Measurements from ENCODE around the gene KCNC3. TPM values are rescaled to one million over a fixed set of nuclear protein-coding genes. Genes with fewer than 3 reads are reported as not detected.

The KCNC3 gene
- total RNA-seq, 2 donors from 2014 or later, result 5.1 to 24.1 TPM

DNA sequence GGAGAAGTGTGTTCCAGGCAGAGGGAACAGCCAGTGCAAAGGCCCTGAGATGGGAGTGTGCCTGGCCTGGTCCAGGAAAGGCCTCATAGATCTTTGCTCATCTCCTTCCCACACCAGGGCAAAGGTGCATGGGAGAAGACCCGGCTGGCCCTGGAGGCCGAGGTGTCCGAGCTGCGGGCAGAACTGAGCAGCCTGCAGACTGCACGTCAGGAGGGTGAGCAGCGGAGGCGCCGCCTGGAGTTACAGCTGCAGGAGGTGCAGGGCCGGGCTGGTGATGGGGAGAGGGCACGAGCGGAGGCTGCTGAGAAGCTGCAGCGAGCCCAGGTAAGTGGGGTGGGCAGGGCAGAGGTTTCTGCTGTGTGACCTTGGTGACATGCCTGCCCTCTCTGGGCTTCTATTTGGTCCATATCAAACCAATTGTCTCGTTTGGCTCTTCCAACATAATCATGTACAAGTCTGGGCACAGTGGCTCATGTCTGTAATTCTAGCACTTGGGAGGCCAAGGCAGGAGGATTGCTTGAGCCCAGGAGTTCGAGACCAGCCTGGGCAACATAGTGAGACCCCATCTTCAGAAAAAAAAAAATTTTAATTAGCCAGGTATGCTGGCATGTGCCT, 51.1 kb downstream of the KCNC3 start:
- no peak for DNase-seq (ENCODE audit: low spot score in 2 of 2)
- no peak for ATAC-seq
- Mint-ChIP-seq H3K27ac (no peak overlapping the region), H3K9me3 (no peaks in the 10 kb centered on the region), H3K36me3 (no peaks in the 10 kb centered on the region)

GRCh38 chr19:50276370-50277063, 52.7 kb downstream of the KCNC3 start:
- DNase-seq (ENCODE audit: low spot score in 2 of 2) (no peak), ATAC-seq (no peak)
- Mint-ChIP-seq H3K27ac (no peak overlapping the region), H3K9me3 (no peaks in the 10 kb centered on the region), H3K36me3 (no peaks in the 10 kb centered on the region)

DNA sequence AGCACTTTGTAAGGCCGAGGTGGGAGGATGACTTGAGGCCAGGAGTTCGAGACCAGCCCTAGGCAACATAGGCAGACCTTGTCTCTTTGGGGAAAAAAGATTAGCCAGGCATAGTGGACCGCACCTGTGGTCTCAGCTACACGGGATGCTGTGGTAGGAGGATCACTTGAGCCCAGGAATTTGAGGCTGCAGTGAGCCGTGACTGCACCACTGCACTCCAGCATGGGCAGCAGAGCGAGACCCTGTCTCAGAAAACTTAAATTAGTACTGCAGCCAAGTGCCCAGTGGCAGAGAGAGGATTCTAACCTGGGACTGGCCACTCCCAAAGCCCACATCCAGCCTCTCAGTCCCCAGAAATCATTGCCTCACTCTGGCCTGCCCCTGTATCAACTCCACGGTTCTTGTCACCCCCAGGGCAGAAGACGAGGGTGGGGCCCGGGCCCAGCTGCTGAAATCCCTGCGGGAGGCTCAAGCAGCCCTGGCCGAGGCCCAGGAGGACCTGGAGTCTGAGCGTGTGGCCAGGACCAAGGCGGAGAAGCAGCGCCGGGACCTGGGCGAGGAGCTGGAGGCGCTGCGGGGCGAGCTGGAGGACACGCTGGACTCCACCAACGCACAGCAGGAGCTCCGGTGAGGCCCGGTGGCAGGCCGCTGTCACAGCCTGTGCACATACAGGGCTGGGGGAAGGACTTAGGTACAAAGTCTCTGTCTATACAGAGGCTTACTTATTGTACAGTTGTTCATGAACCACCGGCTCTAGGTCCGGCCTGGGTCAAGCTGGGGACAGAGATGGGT, 53.4 kb downstream of the KCNC3 start:
- H3K27ac Mint-ChIP-seq, result no peak overlapping the region
- no peaks in the 10 kb centered on the region for H3K9me3 Mint-ChIP-seq
- ATAC-seq, result no peak
- DNase-seq (ENCODE audit: low spot score in 2 of 2), result no peak
- H3K36me3 Mint-ChIP-seq, result no peaks in the 10 kb centered on the region

GRCh38 chr19:50273821-50274220, 55.4 kb downstream of the KCNC3 start:
- Mint-ChIP-seq H3K27ac (no peak overlapping the region), H3K9me3 (no peaks in the 10 kb centered on the region), H3K36me3 (no peaks in the 10 kb centered on the region)
- ATAC-seq (no peak), DNase-seq (ENCODE audit: low spot score in 2 of 2) (no peak)

DNA sequence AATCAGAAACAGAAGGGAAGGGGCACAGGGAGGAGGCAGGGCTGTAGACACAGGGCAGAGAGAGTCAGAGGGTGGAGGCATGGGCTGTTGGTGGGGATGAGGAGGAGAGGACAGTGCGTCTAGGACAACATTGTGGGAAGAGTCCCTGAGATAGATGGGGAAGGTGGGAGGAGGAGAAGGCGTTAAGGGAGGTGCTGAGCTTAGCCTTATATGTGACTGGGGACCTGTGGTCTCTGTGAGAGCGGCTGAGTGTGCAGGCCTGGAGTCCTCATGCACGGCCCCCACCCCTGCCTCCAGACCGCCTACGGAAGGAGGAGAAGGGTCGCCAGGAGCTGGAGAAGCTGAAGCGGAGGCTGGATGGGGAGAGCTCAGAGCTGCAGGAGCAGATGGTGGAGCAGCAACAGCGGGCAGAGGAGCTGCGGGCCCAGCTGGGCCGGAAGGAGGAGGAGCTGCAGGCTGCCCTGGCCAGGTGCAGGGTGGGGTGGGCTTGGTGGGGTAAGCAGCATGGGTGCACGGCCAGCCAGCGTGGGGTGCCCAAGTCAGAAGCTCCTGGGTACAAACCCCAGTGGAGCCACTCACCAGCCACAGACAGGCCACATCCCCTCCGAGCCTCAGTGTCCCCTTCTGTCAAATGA, 56.8 kb downstream of the KCNC3 start:
- no peak for ATAC-seq
- no peak for DNase-seq (ENCODE audit: low spot score in 2 of 2)
- Mint-ChIP-seq H3K9me3 (no peaks in the 10 kb centered on the region), H3K36me3 (no peaks in the 10 kb centered on the region), H3K27ac (no peak overlapping the region)

DNA sequence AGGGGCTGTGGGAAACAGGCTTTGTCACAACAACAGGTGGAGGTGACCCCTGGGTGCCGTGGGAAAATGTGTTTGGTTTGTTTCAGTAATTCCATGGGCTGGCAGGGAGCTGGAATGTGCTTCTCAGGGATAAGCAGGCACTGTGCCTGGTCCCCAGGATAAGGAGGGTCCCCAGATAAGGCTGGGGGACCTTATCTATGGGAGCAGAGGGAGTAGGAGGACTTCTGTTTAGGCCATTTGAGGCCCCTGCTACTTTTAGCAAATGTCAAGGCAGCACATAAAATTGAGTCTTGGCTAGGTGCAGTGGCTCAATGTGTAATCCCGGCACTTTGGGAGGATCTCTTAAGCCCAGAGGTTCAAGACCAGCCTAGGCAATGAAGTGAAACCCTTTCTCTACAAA, 59.5 kb downstream of the KCNC3 start:
- DNase-seq (ENCODE audit: low spot score in 2 of 2) (no peak), ATAC-seq (no peak)
- Mint-ChIP-seq H3K36me3 (no peaks in the 10 kb centered on the region), H3K27ac (no peak overlapping the region), H3K9me3 (no peaks in the 10 kb centered on the region)

- ATAC-seq, result no peak
- no peaks in the 10 kb centered on the region for H3K36me3 Mint-ChIP-seq
- H3K9me3 Mint-ChIP-seq, result no peaks in the 10 kb centered on the region
- DNase-seq (ENCODE audit: low spot score in 2 of 2), result no peak
- H3K27ac Mint-ChIP-seq, result no peak overlapping the region
Measured at GRCh38 chr19:50268501-50268900, 60.7 kb downstream of the KCNC3 start.

GRCh38 chr19:50268041-50268440, 61.1 kb downstream of the KCNC3 start:
- H3K36me3 Mint-ChIP-seq, result no peaks in the 10 kb centered on the region
- no peaks in the 10 kb centered on the region for H3K9me3 Mint-ChIP-seq
- DNase-seq (ENCODE audit: low spot score in 2 of 2) (no peak), ATAC-seq (no peak)
- H3K27ac Mint-ChIP-seq, result no peak overlapping the region

DNA sequence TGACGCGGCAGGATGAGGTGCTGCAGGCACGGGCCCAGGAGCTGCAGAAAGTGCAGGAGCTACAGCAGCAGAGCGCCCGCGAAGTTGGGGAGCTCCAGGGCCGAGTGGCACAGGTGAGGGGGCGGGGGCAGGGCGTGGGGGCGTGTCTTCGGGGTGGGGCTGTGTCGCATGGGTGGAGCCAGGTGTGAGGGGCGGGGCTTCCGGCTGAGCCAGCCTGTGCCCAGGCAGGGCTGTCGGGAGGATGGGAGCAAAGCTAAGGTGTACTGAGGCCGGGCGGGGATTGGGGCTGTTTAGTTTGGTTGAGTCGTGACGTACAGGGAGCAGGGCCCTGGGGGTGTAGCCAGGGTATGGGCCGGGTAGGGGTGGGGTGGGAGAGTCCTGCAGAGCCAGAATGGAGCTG, 62.3 kb downstream of the KCNC3 start:
- peak in 1 of 2 donors; percentile 56 for DNase-seq (ENCODE audit: low spot score in 2 of 2)
- Mint-ChIP-seq H3K27ac (no peak overlapping the region), H3K9me3 (no peaks in the 10 kb centered on the region), H3K36me3 (no peaks in the 10 kb centered on the region)
- peak; percentile 18 to 88 for ATAC-seq

DNA sequence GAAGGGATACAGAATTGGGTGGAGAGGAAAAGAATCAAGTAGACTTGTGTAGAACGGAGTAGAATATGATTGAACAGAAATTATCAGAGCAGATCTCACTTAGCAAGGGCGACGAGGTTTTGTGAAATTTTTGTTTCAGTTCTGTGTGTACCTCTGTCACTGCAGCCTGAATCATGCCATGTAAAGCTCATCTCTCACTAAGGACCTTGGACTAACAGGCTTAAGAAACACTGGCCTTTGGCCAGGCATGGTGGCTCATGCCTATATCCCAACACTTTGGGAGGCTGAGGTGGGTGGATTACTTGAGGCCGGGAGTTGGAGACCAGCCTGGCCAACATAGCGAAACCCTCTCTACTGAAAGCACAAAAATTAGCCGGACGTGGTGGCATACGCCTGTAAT, 63.1 kb downstream of the KCNC3 start:
- H3K36me3 Mint-ChIP-seq, result no peaks in the 10 kb centered on the region
- no peak for DNase-seq (ENCODE audit: low spot score in 2 of 2)
- no peaks in the 10 kb centered on the region for H3K9me3 Mint-ChIP-seq
- no peak overlapping the region for H3K27ac Mint-ChIP-seq
- no peak for ATAC-seq

DNA sequence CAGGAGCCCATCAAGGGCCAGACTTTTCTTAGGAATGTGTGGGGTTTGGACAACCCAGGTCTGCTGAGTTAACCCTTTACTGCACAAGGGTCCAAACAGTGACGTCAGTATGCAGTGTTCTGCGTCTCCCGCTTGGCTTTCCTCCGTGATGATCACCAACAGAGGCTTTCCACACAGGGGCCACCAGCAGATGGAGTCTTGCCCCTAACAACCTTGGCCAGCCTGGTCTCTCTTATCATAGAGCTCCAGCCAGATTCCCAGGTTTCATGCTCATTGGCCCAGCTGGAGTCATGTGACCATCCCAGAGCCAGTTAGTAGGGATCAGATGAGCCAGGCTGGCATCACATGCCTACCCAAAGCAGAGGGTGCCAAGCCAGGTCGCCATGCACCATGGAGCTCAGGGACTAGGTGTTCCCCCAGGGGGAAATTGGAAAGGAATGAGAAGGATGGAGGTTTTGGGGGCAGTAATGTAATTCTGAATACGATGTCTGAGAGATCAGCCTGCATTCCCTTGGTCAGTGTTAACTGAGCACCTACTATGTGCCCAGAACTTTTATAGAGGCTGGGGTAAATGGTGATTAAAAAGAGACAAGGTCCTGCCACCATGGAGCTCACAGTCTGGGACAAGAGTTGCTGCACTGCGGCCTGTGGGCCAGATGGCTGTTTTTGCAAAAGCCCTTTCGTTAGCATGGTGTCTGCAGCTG, 64.5 kb downstream of the KCNC3 start:
- no peaks in the 10 kb centered on the region for H3K9me3 Mint-ChIP-seq
- ATAC-seq (no peak), DNase-seq (ENCODE audit: low spot score in 2 of 2) (no peak)
- no peak overlapping the region for H3K27ac Mint-ChIP-seq
- no peaks in the 10 kb centered on the region for H3K36me3 Mint-ChIP-seq

GRCh38 chr19:50263176-50263575, 66.0 kb downstream of the KCNC3 start:
- ATAC-seq (no peak), DNase-seq (ENCODE audit: low spot score in 2 of 2) (no peak)
- Mint-ChIP-seq H3K36me3 (no peaks in the 10 kb centered on the region), H3K9me3 (no peaks in the 10 kb centered on the region), H3K27ac (no peak overlapping the region)

Other genes starting within 250 kb of the KCNC3 start
- not detected for gene IZUMO2, start 166.1 kb downstream of the KCNC3 start, total RNA-seq
- gene MYH14, start 125.8 kb downstream of the KCNC3 start, total RNA-seq, result not detected
- gene NAPSA, start 36.3 kb upstream of the KCNC3 start, total RNA-seq, result 100 to 1,000 TPM in 1 of 2 donors, 10 to 100 TPM in 1; 90.8 to 166 TPM
- gene NR1H2, start 47.1 kb upstream of the KCNC3 start, total RNA-seq, result 10 to 100 TPM; 51.1 to 61.2 TPM
- gene POLD1, start 55.0 kb upstream of the KCNC3 start, total RNA-seq, result 100 to 1,000 TPM; 183 to 254 TPM
- 1 to 10 TPM; 1.1 to 1.2 TPM for gene SPIB, start 89.6 kb upstream of the KCNC3 start, total RNA-seq
- 1 to 10 TPM in 1 of 2 donors, under 1 TPM in 1; 0.91 to 1.9 TPM for gene MYBPC2, start 103.5 kb upstream of the KCNC3 start, total RNA-seq
- 10 to 100 TPM; 27.3 to 45.5 TPM for gene EMC10, start 147.1 kb upstream of the KCNC3 start, total RNA-seq
- gene GARIN5A, start 147.5 kb upstream of the KCNC3 start, total RNA-seq, result under 1 TPM; 0.60 to 0.96 TPM
- gene JOSD2, start 181.8 kb upstream of the KCNC3 start, total RNA-seq, result 10 to 100 TPM; 27.6 to 29.5 TPM
- gene ASPDH, start 184.5 kb upstream of the KCNC3 start, total RNA-seq, result not detected
- not detected for gene LRRC4B, start 239.1 kb upstream of the KCNC3 start, total RNA-seq

Measured in activated naive CD4-positive, alpha-beta T cell treated with anti-CD3 and anti-CD28 coated beads, Interleukin-2, amount 50 U/mL, for 72 hours (primary cell).